Effector CD4-positive, alpha-beta T cell (primary cell): ENCODE results near the gene STON2.
"Not testable (repeated sequence)": the region's sequence is repeated elsewhere in the genome, so short reads cannot be mapped to it uniquely, and the experiment has no call there.

Experiments used
- DNase-seq: peaks from one replicate; pipeline ENCODE4 v3.0.0-alpha.2; 2020

Gene STON2

GRCh38 chr14:81382517-81383225 is 17.5 kb downstream of the STON2 start:
- no peak for DNase-seq

GRCh38 chr14:81380009-81380408 is 20.1 kb downstream of the STON2 start:
- DNase-seq, result not testable (repeated sequence)

GRCh38 chr14:81371802-81372201 is 28.3 kb downstream of the STON2 start:
- no peak for DNase-seq

DNA sequence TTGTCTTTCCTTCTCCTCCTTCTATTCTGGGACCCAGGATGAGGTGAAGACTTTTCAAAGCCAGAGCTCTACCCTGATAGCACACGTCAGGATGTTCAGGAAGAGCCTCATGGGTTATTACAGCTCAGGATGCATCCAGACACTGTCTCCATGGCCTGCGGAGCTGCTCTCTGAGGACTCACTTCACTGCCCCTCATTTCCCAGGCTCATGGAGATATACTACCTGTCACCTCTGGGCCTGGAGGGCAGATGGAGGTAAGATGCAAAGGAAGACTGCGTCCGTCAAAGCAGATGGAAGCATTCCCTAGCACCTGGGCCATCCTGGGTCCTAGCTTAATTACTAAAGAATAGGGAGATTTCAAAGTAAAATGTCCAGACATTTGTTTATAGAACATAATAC is 32.6 kb downstream of the STON2 start:
- DNase-seq, result no peak

DNA sequence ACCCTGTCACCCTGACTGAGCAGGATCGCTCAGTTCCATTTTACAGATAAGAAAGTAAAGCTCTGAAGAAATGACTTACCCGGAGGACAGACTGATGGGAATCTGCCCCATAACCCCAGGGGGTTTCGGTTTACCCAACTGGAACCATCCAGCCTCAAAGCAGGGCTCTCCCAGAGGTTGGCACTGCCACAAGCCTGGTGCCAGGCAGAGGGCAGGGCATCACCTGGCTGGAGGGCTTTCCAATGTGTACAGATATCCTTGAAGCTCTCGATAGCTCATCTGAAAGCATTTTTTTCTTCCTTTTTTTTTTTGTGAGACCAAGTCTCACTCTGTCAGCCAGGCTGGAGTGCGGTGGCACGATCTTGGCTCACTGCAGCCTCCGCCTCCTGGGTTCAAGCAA is 33.2 kb downstream of the STON2 start:
- DNase-seq, result no peak

- no peak for DNase-seq
Measured at GRCh38 chr14:81366214-81366613, 33.9 kb downstream of the STON2 start.

DNA sequence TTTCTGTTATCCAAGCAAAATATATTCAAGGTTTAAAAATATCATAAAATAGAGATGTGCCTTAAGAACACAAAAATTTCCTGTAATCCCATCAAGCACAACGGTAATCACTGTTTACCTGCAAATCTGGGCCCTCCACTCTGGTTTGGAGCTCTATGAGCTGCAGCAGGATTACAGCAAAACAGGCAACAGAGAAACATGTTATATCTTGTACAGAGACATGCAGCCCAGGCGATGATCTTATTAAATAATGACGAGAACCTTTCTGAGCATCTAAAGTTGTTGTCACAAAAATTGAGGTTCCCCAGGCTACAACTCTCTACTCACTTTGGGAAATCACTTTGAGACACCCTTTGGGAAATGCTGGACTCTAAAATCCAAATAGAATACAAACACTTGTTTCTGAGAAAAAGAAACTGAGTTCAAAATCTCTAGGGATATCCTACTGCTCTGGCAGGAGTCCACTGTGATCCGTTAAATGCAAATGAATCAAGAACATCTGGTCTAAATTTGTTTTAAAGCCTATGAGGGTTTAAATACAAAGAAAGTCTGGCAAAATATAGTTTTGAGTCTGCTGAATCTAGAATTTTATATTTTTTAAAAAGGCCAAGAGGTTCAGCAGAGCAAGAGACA is 36.3 kb downstream of the STON2 start:
- DNase-seq, result no peak

DNA sequence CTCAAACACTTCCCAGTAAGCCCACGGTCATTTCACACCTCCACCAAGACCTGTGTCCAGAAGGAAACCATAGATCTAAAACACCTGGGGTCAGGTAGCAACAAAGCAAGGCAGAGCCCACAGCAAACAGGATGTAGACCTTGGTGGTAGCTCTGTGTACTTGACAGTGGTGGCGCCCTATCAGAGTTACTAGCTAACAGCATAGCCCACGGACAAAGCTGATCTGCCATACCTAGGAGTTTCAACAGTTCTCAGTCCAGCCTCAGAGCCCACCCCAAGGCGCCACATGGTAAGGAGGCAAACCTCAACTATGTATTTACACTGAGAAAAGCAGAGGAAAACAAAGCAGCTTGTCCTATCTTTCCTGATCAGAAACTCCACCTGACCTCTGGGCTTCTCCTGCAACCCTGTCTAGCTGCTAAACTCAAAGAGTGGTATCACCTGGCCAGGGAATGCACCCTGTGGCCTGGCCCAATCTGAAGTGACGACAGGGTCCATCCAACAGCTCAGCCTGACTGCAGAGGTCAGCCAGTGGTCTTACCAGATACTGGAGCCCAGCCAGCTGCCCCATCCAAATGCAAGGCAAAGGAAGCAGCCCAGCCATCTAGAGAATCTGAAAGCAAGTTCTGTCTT is 46.3 kb downstream of the STON2 start:
- DNase-seq, result no peak

DNA sequence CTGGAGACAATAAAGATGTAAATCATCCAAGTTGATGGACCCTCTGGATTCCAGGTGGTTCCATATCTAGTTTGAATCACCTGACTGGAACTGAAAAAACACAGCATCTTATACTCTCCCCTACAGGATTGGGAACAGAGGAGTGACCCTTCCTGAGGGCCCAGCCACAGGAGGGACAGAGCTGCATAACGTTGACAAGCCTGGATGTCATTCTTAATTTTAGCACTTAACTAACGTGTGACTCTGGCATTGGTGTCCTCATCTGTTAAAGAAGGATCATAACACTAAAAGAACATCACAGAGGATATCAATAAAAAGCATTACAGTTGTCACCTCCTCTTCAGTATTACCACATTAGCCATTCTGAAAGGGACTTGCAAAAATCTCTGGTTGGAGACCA is 47.7 kb downstream of the STON2 start:
- no peak for DNase-seq

- no peak for DNase-seq
Measured at GRCh38 chr14:81351205-81351604, 48.9 kb downstream of the STON2 start.

- no peak for DNase-seq
Measured at GRCh38 chr14:81350344-81351130, 49.6 kb downstream of the STON2 start.

DNA sequence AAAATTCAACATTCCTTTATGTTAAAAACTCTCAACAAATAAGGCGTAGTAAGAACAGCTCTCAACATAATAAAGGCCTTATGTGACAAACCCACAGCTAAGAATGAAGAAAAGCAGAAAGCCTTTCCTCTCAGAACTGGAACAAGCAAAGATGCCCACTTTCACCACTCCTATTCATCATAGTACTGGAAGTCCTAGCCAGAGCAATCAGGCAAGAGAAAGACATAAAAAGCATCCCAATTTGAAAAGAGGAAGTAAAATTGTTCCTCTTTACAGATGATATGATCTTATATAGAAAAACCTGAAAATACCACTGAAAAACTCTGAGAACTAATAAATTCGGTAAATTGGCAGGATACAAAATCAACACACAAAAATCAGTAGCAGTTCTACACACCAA is 52.1 kb downstream of the STON2 start:
- no peak for DNase-seq

GRCh38 chr14:81345781-81346180 is 54.3 kb downstream of the STON2 start:
- no peak for DNase-seq

GRCh38 chr14:81344481-81345160 is 55.5 kb downstream of the STON2 start:
- DNase-seq, result no peak

- DNase-seq, result no peak
Measured at GRCh38 chr14:81343701-81344100, 56.4 kb downstream of the STON2 start.

GRCh38 chr14:81342850-81343580 is 57.1 kb downstream of the STON2 start:
- no peak for DNase-seq

DNA sequence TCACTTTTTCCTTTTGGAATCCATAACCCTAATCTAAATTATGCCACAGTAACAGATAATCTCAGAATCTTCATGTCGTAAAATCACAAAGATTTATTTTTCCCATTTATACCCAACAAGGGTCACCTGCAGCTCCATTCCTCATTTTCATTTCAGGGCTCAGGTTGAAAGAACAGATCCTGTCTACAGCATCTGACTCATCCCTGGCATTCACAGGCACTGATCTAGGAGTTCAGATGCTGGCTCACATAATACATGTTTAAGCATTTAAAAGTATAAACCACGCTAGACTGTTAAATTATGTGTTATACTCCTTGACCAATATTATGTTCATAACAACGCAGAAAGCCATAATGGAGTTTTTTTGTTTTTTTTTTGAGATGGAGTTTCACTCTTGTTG is 58.3 kb downstream of the STON2 start:
- no peak for DNase-seq

GRCh38 chr14:81341370-81341769 is 58.8 kb downstream of the STON2 start:
- no peak for DNase-seq

GRCh38 chr14:81340201-81340600 is 59.9 kb downstream of the STON2 start:
- no peak for DNase-seq

GRCh38 chr14:81337073-81337472 is 63.1 kb downstream of the STON2 start:
- DNase-seq, result no peak

DNA sequence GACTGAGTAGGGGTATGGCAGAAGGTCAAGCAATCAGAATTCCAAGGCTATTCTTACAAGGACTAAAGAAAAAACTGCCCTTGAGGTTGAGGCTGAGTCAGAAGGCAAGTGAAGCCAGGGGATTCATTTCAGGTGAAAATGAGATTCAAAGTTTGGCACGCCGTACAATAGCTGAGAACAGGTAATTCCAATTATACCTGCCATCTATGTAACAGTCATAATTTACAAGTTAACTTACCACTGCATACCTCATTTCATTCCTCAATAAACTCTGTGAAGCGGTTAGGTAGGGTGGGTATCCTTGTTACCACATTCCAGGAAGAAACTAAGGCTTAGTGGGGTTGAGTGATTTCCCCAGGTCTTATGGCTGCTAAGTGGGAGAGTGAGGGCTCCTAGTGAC is 64.1 kb downstream of the STON2 start:
- no peak for DNase-seq

- DNase-seq, result no peak
Measured at GRCh38 chr14:81332725-81333124, 67.4 kb downstream of the STON2 start.
